PC-3 (cell line): ENCODE data around the gene BECN2.

Experiments
- EZH2 ChIP-seq: fragments of 300-600 bp; sonication (generic); IDR thresholded peaks from one replicate; pipeline ENCODE4 v1.6.1; 2017; ENCODE audit warnings: antibody characterized with exemption, mild to moderate bottlenecking, low read length; ENCODE audit not compliant: unreplicated experiment
- TF ChIP-seq, protein P1 (sequence below): fragments of 300-600 bp; sonication (generic); conservative IDR thresholded peaks from 2 replicates; pipeline ENCODE4 v1.5.1; 2017; ENCODE audit warnings: antibody characterized with exemption, low read depth, mild to moderate bottlenecking, low read length

GRCh38 chr1:241999026-241999425 is 41.5 kb downstream of the BECN2 start, which contains the start of gene MAP1LC3C:
- TF ChIP-seq EZH2, result no peak
- TF ChIP-seq, protein P1, sequence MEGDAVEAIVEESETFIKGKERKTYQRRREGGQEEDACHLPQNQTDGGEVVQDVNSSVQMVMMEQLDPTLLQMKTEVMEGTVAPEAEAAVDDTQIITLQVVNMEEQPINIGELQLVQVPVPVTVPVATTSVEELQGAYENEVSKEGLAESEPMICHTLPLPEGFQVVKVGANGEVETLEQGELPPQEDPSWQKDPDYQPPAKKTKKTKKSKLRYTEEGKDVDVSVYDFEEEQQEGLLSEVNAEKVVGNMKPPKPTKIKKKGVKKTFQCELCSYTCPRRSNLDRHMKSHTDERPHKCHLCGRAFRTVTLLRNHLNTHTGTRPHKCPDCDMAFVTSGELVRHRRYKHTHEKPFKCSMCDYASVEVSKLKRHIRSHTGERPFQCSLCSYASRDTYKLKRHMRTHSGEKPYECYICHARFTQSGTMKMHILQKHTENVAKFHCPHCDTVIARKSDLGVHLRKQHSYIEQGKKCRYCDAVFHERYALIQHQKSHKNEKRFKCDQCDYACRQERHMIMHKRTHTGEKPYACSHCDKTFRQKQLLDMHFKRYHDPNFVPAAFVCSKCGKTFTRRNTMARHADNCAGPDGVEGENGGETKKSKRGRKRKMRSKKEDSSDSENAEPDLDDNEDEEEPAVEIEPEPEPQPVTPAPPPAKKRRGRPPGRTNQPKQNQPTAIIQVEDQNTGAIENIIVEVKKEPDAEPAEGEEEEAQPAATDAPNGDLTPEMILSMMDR, result no peak
